ENCODE results near the gene PTGES3. TPM values are rescaled to one million over a fixed set of nuclear protein-coding genes. Genes with fewer than 3 reads are reported as not detected.
"Not testable (repeated sequence)": the region's sequence is repeated elsewhere in the genome, so short reads cannot be mapped to it uniquely, and the experiment has no call there.

PTGES3 gene
- total RNA-seq (2014; rRNA removed), result 108 and 130 TPM in 2 replicates
- 139 TPM for polyA plus RNA-seq (2012)

- DNase-seq (ENCODE audit: low read depth), result peak; percentile 97
Measured at GRCh38 chr12:56688129-56688845, at the start of gene PTGES3. TSS of gene PTGES3 (minus strand) at chr12:56688284. CDS start at chr12:56687999, 285 bp downstream.

- DNase-seq (ENCODE audit: low read depth), result no peak
Measured at GRCh38 chr12:56728139-56728861, 40.2 kb upstream of the PTGES3 start.

GRCh38 chr12:56726196-56726675 is 38.2 kb upstream of the PTGES3 start:
- DNase-seq (ENCODE audit: low read depth), result not testable (repeated sequence)

- no peak for DNase-seq (ENCODE audit: low read depth)
Measured at GRCh38 chr12:56725723-56726102, 37.6 kb upstream of the PTGES3 start.

GRCh38 chr12:56724972-56725722 is 37.1 kb upstream of the PTGES3 start, which contains the start of gene NACA:
TSS of gene NACA (minus strand) at chr12:56725299. CDS start at chr12:56724521, 778 bp downstream.
- DNase-seq (ENCODE audit: low read depth), result peak; percentile 97

- no peak for DNase-seq (ENCODE audit: low read depth)
Measured at GRCh38 chr12:56724701-56724971, 36.6 kb upstream of the PTGES3 start.

- peak; percentile 77 for DNase-seq (ENCODE audit: low read depth)
Measured at GRCh38 chr12:56723889-56724700, 36.0 kb upstream of the PTGES3 start.

- peak; percentile 82 for DNase-seq (ENCODE audit: low read depth)
Measured at GRCh38 chr12:56723352-56723751, 35.3 kb upstream of the PTGES3 start.

- no peak for DNase-seq (ENCODE audit: low read depth)
Measured at GRCh38 chr12:56722832-56723231, 34.7 kb upstream of the PTGES3 start.

GRCh38 chr12:56721721-56722120 is 33.6 kb upstream of the PTGES3 start:
- DNase-seq (ENCODE audit: low read depth), result peak; percentile 38

- no peak for DNase-seq (ENCODE audit: low read depth)
Measured at GRCh38 chr12:56721216-56721615, 33.1 kb upstream of the PTGES3 start.

GRCh38 chr12:56720731-56721151 is 32.7 kb upstream of the PTGES3 start:
- DNase-seq (ENCODE audit: low read depth), result no peak

- no peak for DNase-seq (ENCODE audit: low read depth)
Measured at GRCh38 chr12:56719056-56719455, 31.0 kb upstream of the PTGES3 start.

GRCh38 chr12:56718636-56719035 is 30.6 kb upstream of the PTGES3 start:
- no peak for DNase-seq (ENCODE audit: low read depth)

- DNase-seq (ENCODE audit: low read depth), result no peak
Measured at GRCh38 chr12:56718149-56718548, 30.1 kb upstream of the PTGES3 start.

GRCh38 chr12:56716933-56717880 is 29.1 kb upstream of the PTGES3 start:
- no peak for DNase-seq (ENCODE audit: low read depth)

GRCh38 chr12:56716458-56716857 is 28.4 kb upstream of the PTGES3 start:
- no peak for DNase-seq (ENCODE audit: low read depth)

- DNase-seq (ENCODE audit: low read depth), result no peak
Measured at GRCh38 chr12:56715798-56716197, 27.7 kb upstream of the PTGES3 start.

- DNase-seq (ENCODE audit: low read depth), result no peak
Measured at GRCh38 chr12:56714431-56714929, 26.4 kb upstream of the PTGES3 start.

GRCh38 chr12:56713345-56713744 is 25.3 kb upstream of the PTGES3 start:
- no peak for DNase-seq (ENCODE audit: low read depth)
